ENCODE measurements around the gene LANCL1.

The LANCL1 gene

GRCh38 chr2:210388148-210388547, 88.4 kb downstream of the LANCL1 start:
- no peak overlapping the region for H3K4me3 ChIP-seq (ENCODE audit: low read depth, low read length)
- in situ Hi-C loops (cut with HindIII; ENCODE audit: low sequenced_read_pairs): no loop called here
- TF ChIP-seq, protein P1, sequence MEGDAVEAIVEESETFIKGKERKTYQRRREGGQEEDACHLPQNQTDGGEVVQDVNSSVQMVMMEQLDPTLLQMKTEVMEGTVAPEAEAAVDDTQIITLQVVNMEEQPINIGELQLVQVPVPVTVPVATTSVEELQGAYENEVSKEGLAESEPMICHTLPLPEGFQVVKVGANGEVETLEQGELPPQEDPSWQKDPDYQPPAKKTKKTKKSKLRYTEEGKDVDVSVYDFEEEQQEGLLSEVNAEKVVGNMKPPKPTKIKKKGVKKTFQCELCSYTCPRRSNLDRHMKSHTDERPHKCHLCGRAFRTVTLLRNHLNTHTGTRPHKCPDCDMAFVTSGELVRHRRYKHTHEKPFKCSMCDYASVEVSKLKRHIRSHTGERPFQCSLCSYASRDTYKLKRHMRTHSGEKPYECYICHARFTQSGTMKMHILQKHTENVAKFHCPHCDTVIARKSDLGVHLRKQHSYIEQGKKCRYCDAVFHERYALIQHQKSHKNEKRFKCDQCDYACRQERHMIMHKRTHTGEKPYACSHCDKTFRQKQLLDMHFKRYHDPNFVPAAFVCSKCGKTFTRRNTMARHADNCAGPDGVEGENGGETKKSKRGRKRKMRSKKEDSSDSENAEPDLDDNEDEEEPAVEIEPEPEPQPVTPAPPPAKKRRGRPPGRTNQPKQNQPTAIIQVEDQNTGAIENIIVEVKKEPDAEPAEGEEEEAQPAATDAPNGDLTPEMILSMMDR (IDR thresholded peaks at IDR 0.05; ENCODE audit: low read depth, low read length): no peak
- DNase-seq (ENCODE audit: low read depth, low spot score): no peak

DNA sequence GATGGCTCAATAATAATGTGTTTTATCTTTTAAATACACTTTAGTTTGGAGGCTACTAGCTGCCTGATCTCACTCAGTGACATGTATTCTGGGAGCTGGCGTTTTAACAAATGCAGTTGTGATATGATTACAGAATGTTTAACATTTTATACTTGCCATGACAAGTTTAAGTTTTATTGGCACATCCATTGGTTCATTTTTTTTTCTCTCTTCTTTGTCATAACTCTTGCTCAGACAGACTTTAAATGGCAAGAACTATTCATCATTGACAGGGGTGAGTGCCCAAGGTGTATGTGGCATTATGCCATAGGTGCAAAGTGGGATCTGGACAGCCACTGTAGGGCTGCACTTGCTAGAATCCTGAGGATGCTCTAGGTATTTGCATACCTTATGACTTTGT, 89.5 kb downstream of the LANCL1 start:
- H3K4me3 ChIP-seq (ENCODE audit: low read depth, low read length): no peak overlapping the region
- DNase-seq (ENCODE audit: low read depth, low spot score): no peak
- TF ChIP-seq, protein P1 (IDR thresholded peaks at IDR 0.05; ENCODE audit: low read depth, low read length): no peak
- in situ Hi-C loops (cut with HindIII; ENCODE audit: low sequenced_read_pairs): no loop called here
